Adrenal gland (tissue), 12 donors: ENCODE measurements around the gene ZNF561. TPM values are rescaled to one million over a fixed set of nuclear protein-coding genes. Genes with fewer than 3 reads are reported as not detected.
"Not testable (repeated sequence)": the region's sequence is repeated elsewhere in the genome, so short reads cannot be mapped to it uniquely, and the experiment has no call there.

Source experiments
- DNase-seq, 7 donors: peaks; one replicate each; pipeline ENCODE4 v3.0.0-alpha.2; 2019 to 2020
- H3K27ac ChIP-seq, 5 donors: fragments of 200-600 bp; sonication (generic) in 4 of 5; 1 replicate in 3 of 5; 2 replicates in 2 of 5; pipeline versions ENCODE4 v1.5.1 to v1.8.0; 2016 to 2020; ENCODE audit warnings: mild to moderate bottlenecking in 1 of 5
- H3K27me3 ChIP-seq: fragments of 200-600 bp; 2 replicates; pipeline ENCODE4 v1.8.0; 2021
- H3K36me3 ChIP-seq, 2 donors: fragments of 200-600 bp; replicated peaks in 1 of 2; 1 replicate in 1 of 2; 2 replicates in 1 of 2; pipeline versions ENCODE4 v1.5.1 to v1.8.0; 2018 to 2022
- H3K4me1 ChIP-seq, 2 donors: fragments of 200-600 bp; replicated peaks in 1 of 2; 1 replicate in 1 of 2; 2 replicates in 1 of 2; pipeline versions ENCODE4 v1.5.1 to v1.8.0; 2018 to 2021
- H3K4me3 ChIP-seq, 4 donors: fragments of 200-600 bp; sonication (generic) in 3 of 4; one replicate each; pipeline ENCODE4 v1.5.1; 2016 to 2018
- H3K9me3 ChIP-seq, 3 donors: fragments of 200-600 bp; sonication (generic) in 1 of 3; replicated peaks in 1 of 3; 1 replicate in 2 of 3; 2 replicates in 1 of 3; pipeline versions ENCODE4 v1.5.1 to v1.8.0; 2016 to 2021
- CTCF ChIP-seq, 6 experiments: fragments of 450-650 bp in 4 of 6; fragments of 200-600 bp in 2 of 6; sonication (generic) in 1 of 6; IDR thresholded peaks; 1 replicate in 5 of 6; 2 replicates in 1 of 6; pipeline versions ENCODE4 v1.5.1 to v1.8.0; 2016 to 2021; ENCODE audit warnings: antibody characterized with exemption in 6 of 6, mild to moderate bottlenecking in 2 of 6, moderate library complexity in 1 of 6
- POLR2A ChIP-seq, 2 donors: fragments of 450-650 bp; IDR thresholded peaks; one replicate each; pipeline ENCODE4 v1.6.1; 2017; ENCODE audit warnings: antibody characterized with exemption in 2 of 2, mild to moderate bottlenecking in 2 of 2, moderate library complexity in 1 of 2
- WGBS, 4 donors: extraction: QIAGEN DNeasy Blood & Tissue Kit in 2 of 4; methylation state at CpG; one replicate each; pipeline versions ENCODE4 v1.1.5 to v1.1.7; 2013 to 2017; 5-methylcytosine and 5-hydroxymethylcytosine counted together
- intact Hi-C, 2 donors: fragments of 100-400 bp; cut with DNase I; formaldehyde crosslinking; loops; one replicate each; pipeline versions ENCODE4 v1.14.1 to v1.15.0; 2022 to 2023
- polyA plus RNA-seq, 3 donors: library from polyadenylated mRNA; stranded (reverse); fragments of 200-250 nt in 2 of 3; fragments of 350-450 nt in 1 of 3; fragmentation: Illumina TruSeq in 1 of 3; extraction: RNeasy Lipid Tissue Mini Kit (QIAGEN cat#74804) in 1 of 3; gene quantifications; one replicate each; pipeline ENCODE4 v1.2.3, GENCODE V29; 2013 to 2014
- total RNA-seq, 9 donors: library from RNA; depleted of rRNA in 4 of 9; stranded (reverse); fragments of >200 nt in 4 of 9; fragments of 120-200 nt in 1 of 9; fragmentation: NEBNext Ultra II Directional in 1 of 9; extraction: Animal tissue kit (Norgen Biotek cat#: 25700) in 1 of 9; gene quantifications; one replicate each; pipeline versions ENCODE4 v1.1.0 to v1.2.4, GENCODE V29; 2013 to 2023
- donor health status: healthy with polysubstance abuse.
- donor health status: Bipolar disorder and iron deficiency.
- donor health status: DM: yes; HTN: yes; CAD: no.
- donor health status: DM: no; HTN: no; CAD: no.
- donor health status: DM: no; HTN: no; CAD: no.
- donor health status: DM: yes; HTN: yes; CAD: no.

Gene ZNF561
- total and polyA plus RNA-seq, 12 donors, result 17.8 to 57.9 (median 30.5) TPM

GRCh38 chr19:9608912-9609311 lies 12.1 kb downstream of the ZNF561 start:
- Histone ChIP-seq H3K9me3 (peaks cover 0 to 57% (median 0%) of the 10 kb centered on the region in 3 donors), H3K36me3 (peaks cover 0 to 39% of the 10 kb centered on the region in 2 donors)
- 90 to 94% (median 92%) methylated on average over 5 of the region's 5 CpGs for WGBS, 4 donors

GRCh38 chr19:9597027-9597426 lies 24.0 kb downstream of the ZNF561 start:
- Histone ChIP-seq H3K9me3 (peaks cover 0 to 7% (median 0%) of the 10 kb centered on the region in 3 donors), H3K27ac (no peak overlapping the region), H3K4me3 (no peak overlapping the region), H3K27me3 (no peaks in the 10 kb centered on the region), H3K4me1 (no peaks in the 10 kb centered on the region), H3K36me3 (no peaks in the 10 kb centered on the region)
- WGBS, 4 donors, result 65 to 80% (median 73%) methylated on average over 3 of the region's 3 CpGs
- intact Hi-C loops, result no loop called here
- DNase-seq, result no peak
- TF ChIP-seq POLR2A (IDR thresholded peaks at IDR 0.05) (no peak), CTCF (IDR thresholded peaks at IDR 0.05) (no peak)

More at GRCh38 chr19:9608912-9609311, 12.1 kb downstream of the ZNF561 start:
- TF ChIP-seq CTCF (IDR thresholded peaks at IDR 0.05), result no peak
- no peak for TF ChIP-seq POLR2A (IDR thresholded peaks at IDR 0.05)
- no peaks in the 10 kb centered on the region for H3K27me3 ChIP-seq
- no peak overlapping the region for H3K4me3 ChIP-seq
- no peak overlapping the region for H3K27ac ChIP-seq
- no peak for DNase-seq
- intact Hi-C loops, result no loop called here
- no peaks in the 10 kb centered on the region for H3K4me1 ChIP-seq

- Histone ChIP-seq H3K9me3 (no peaks in the 10 kb centered on the region), H3K4me1 (peaks cover 0 to 14% of the 10 kb centered on the region in 2 donors), H3K4me3 (no peak overlapping the region), H3K36me3 (no peaks in the 10 kb centered on the region), H3K27ac (no peak overlapping the region), H3K27me3 (no peaks in the 10 kb centered on the region)
- WGBS, 4 donors, result 13 to 16% (median 15%) methylated on average over 7 of the region's 7 CpGs
- intact Hi-C loops, result no loop called here
- peak; percentile 29 to 82 (median 56) for DNase-seq
- TF ChIP-seq CTCF (IDR thresholded peaks at IDR 0.05) (peak; percentile 35 to 57 (median 54)), POLR2A (IDR thresholded peaks at IDR 0.05) (no peak)
Measured at GRCh38 chr19:9586764-9587163, 34.3 kb downstream of the ZNF561 start.

GRCh38 chr19:9584073-9584833 lies 36.8 kb downstream of the ZNF561 start, which contains the start of gene ZNF121:
ZNF121 (minus strand) TSS chr19:9584504; CDS start chr19:9568097, 16,407 bp downstream.
- Histone ChIP-seq H3K4me1 (peaks cover 0 to 14% of the 10 kb centered on the region in 2 donors), H3K9me3 (peaks cover 0 to 7% (median 0%) of the 10 kb centered on the region in 3 donors), H3K27ac (peak within 1 kb of the TSS; percentile 75 to 90 (median 89)), H3K36me3 (no peaks in the 10 kb centered on the region), H3K4me3 (peak within 1 kb of the TSS; percentile 69 to 87 (median 82)), H3K27me3 (no peaks in the 10 kb centered on the region)
- 0 to 2% (median 0%) methylated on average over 20 to 51 of the region's 51 CpGs for WGBS, 4 donors
- DNase-seq, result peak; percentile 77 to 92 (median 84)
- TF ChIP-seq CTCF (IDR thresholded peaks at IDR 0.05) (peak in 1 of 6 experiments; percentile 1), POLR2A (IDR thresholded peaks at IDR 0.05) (peak in 1 of 2 donors; percentile 29)
- intact Hi-C loops, result no loop called here

GRCh38 chr19:9582081-9582725 lies 38.8 kb downstream of the ZNF561 start:
- Histone ChIP-seq H3K4me1 (peaks cover 0 to 14% of the 10 kb centered on the region in 2 donors), H3K9me3 (peaks cover 0 to 22% (median 0%) of the 10 kb centered on the region in 3 donors)
- 91 to 94% (median 92%) methylated on average over 13 of the region's 13 CpGs for WGBS, 4 donors
- H3K36me3 ChIP-seq, intact Hi-C loops, H3K27ac ChIP-seq, H3K27me3 ChIP-seq, H3K4me3 ChIP-seq, DNase-seq: not testable (repeated sequence)
